Dedifferentiated amniotic fluid mesenchymal stem cell (primary cell): ENCODE data around the gene STK32A.

ENCODE experiments used
- DNase-seq: peaks from one replicate; pipeline ENCODE4 v3.0.0-alpha.2; 2016; ENCODE audit errors: extremely low spot score

STK32A gene

GRCh38 chr5:147259837-147260236 is 25.0 kb downstream of the STK32A start:
- no peak for DNase-seq

- DNase-seq: no peak
Measured at GRCh38 chr5:147267082-147267832, 32.4 kb downstream of the STK32A start.

- no peak for DNase-seq
Measured at GRCh38 chr5:147276497-147276896, 41.7 kb downstream of the STK32A start.

GRCh38 chr5:147286296-147286695 is 51.5 kb downstream of the STK32A start:
- no peak for DNase-seq

GRCh38 chr5:147287110-147287509 is 52.3 kb downstream of the STK32A start:
- DNase-seq: no peak

- no peak for DNase-seq
Measured at GRCh38 chr5:147290261-147290660, 55.4 kb downstream of the STK32A start.

- no peak for DNase-seq
Measured at GRCh38 chr5:147303251-147303650, 68.4 kb downstream of the STK32A start.

GRCh38 chr5:147303976-147304375 is 69.2 kb downstream of the STK32A start:
- peak; percentile 41 for DNase-seq

- DNase-seq: no peak
Measured at GRCh38 chr5:147305147-147305546, 70.3 kb downstream of the STK32A start.

- DNase-seq: no peak
Measured at GRCh38 chr5:147306351-147306750, 71.5 kb downstream of the STK32A start.

- DNase-seq: no peak
Measured at GRCh38 chr5:147307170-147307569, 72.3 kb downstream of the STK32A start.

GRCh38 chr5:147309621-147310020 is 74.8 kb downstream of the STK32A start:
- DNase-seq: no peak

- DNase-seq: peak; percentile 36
Measured at GRCh38 chr5:147310059-147310704, 75.4 kb downstream of the STK32A start.

- no peak for DNase-seq
Measured at GRCh38 chr5:147317978-147318684, 83.3 kb downstream of the STK32A start.

GRCh38 chr5:147321569-147321968 is 86.7 kb downstream of the STK32A start:
- DNase-seq: no peak

GRCh38 chr5:147327421-147327820 is 92.6 kb downstream of the STK32A start:
- DNase-seq: no peak

- no peak for DNase-seq
Measured at GRCh38 chr5:147327905-147328304, 93.1 kb downstream of the STK32A start.

- DNase-seq: no peak
Measured at GRCh38 chr5:147332658-147333057, 97.8 kb downstream of the STK32A start.

GRCh38 chr5:147336876-147337275 is 102.0 kb downstream of the STK32A start:
- DNase-seq: no peak

GRCh38 chr5:147339313-147339712 is 104.5 kb downstream of the STK32A start:
- DNase-seq: no peak

GRCh38 chr5:147340941-147341340 is 106.1 kb downstream of the STK32A start:
- DNase-seq: no peak

GRCh38 chr5:147341345-147341744 is 106.5 kb downstream of the STK32A start:
- DNase-seq: no peak

- DNase-seq: no peak
Measured at GRCh38 chr5:147344861-147345260, 110.0 kb downstream of the STK32A start.
